Tibial artery (tissue), 4 donors: ENCODE results near the gene JMJD1C.
"Not testable (repeated sequence)": the region's sequence is repeated elsewhere in the genome, so short reads cannot be mapped to it uniquely, and the experiment has no call there.

Experiments used
- DNase-seq, 2 donors: peaks; one replicate each; pipeline ENCODE4 v3.0.0-alpha.2; 2019
- H3K27ac ChIP-seq, 2 donors: fragments of 200-600 bp; sonication (generic) in 1 of 2; 1 replicate in 1 of 2; 2 replicates in 1 of 2; pipeline ENCODE4 v1.5.1; 2018 to 2019; ENCODE audit warnings: mild to moderate bottlenecking in 1 of 2
- H3K27me3 ChIP-seq, 2 donors: fragments of 200-600 bp; sonication (generic) in 1 of 2; one replicate each; pipeline versions ENCODE4 v1.5.1 to v1.6.0; 2016 to 2019
- H3K36me3 ChIP-seq, 3 donors: fragments of 200-600 bp; sonication (generic) in 2 of 3; one replicate each; pipeline ENCODE4 v1.5.1; 2016 to 2019; ENCODE audit warnings: mild to moderate bottlenecking in 2 of 3
- H3K4me1 ChIP-seq, 4 donors: fragments of 200-600 bp; sonication (generic) in 2 of 4; 1 replicate in 3 of 4; 2 replicates in 1 of 4; pipeline ENCODE4 v1.5.1; 2016 to 2019
- H3K4me3 ChIP-seq, 2 donors: fragments of 200-600 bp; sonication (generic) in 1 of 2; 1 replicate in 1 of 2; 2 replicates in 1 of 2; pipeline ENCODE4 v1.5.1; 2018 to 2019; ENCODE audit warnings: mild to moderate bottlenecking in 2 of 2
- H3K9me3 ChIP-seq, 3 donors: fragments of 200-600 bp; sonication (generic) in 1 of 3; one replicate each; pipeline ENCODE4 v1.5.1; 2016 to 2019
- intact Hi-C: fragments of 100-400 bp; cut with DNase I; formaldehyde crosslinking; loops from one replicate; pipeline ENCODE4 v1.15.0; 2023; ENCODE audit warnings: low total_unique reads
- TF ChIP-seq, protein P1 (sequence below), 2 experiments: fragments of 200-600 bp in 1 of 2; fragments of 450-650 bp in 1 of 2; IDR thresholded peaks; one replicate each; pipeline ENCODE4 v1.5.1; 2017 to 2019; ENCODE audit warnings: antibody characterized with exemption in 2 of 2, mild to moderate bottlenecking in 1 of 2, moderate library complexity in 1 of 2

JMJD1C gene

DNA sequence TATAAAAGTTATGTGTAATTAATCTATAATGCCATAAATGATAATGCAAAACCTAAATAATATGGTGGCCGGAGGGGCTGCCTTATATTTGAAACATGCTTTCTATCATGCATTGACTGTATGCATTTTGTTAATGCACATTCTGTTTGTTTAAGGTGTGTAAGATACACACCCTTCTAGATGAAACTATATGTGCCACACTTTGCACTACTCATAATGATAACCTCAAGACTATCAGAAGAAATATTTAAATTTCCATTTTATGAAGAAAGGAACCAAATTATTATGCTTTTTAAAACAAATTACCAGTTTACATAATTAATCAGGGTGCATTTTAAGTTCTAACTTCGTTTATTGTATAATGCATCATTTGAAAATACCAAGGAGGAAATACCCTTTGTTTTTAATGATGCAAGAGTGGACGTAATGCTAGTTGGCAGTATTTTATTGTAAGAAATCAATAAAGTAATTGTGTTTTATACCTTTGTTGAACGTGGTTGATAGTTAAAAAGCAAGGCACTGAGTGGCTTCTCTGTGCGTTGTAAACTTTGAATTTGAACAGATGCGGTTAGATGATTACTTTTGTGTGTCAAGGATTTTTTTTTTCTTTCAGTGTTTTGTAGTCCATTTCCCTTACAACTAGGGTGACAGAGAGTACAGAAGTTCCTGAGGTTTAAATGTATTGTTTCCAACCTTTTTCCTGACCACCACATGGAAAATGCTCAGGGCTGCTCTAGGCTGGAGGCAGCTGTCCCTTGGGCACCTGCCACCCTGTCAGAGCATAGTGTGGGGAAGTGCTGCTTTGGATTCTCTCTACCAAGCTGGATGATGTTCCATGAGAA is 311.0 kb downstream of the JMJD1C start:
- Histone ChIP-seq H3K27me3 (no peaks in the 10 kb centered on the region), H3K4me1 (no peaks in the 10 kb centered on the region), H3K36me3 (peaks cover 9 to 39% (median 23%) of the 10 kb centered on the region in 3 donors), H3K9me3 (no peaks in the 10 kb centered on the region), H3K4me3 (no peak overlapping the region), H3K27ac (no peak overlapping the region)
- no peak for DNase-seq
- intact Hi-C loops, result loop anchor here (5.0 kb wide), 3 partner anchors 337 to 717 kb away; partner anchors contain the start of gene EGR2
- TF ChIP-seq, protein P1, sequence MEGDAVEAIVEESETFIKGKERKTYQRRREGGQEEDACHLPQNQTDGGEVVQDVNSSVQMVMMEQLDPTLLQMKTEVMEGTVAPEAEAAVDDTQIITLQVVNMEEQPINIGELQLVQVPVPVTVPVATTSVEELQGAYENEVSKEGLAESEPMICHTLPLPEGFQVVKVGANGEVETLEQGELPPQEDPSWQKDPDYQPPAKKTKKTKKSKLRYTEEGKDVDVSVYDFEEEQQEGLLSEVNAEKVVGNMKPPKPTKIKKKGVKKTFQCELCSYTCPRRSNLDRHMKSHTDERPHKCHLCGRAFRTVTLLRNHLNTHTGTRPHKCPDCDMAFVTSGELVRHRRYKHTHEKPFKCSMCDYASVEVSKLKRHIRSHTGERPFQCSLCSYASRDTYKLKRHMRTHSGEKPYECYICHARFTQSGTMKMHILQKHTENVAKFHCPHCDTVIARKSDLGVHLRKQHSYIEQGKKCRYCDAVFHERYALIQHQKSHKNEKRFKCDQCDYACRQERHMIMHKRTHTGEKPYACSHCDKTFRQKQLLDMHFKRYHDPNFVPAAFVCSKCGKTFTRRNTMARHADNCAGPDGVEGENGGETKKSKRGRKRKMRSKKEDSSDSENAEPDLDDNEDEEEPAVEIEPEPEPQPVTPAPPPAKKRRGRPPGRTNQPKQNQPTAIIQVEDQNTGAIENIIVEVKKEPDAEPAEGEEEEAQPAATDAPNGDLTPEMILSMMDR (IDR thresholded peaks at IDR 0.05), result no peak

DNA sequence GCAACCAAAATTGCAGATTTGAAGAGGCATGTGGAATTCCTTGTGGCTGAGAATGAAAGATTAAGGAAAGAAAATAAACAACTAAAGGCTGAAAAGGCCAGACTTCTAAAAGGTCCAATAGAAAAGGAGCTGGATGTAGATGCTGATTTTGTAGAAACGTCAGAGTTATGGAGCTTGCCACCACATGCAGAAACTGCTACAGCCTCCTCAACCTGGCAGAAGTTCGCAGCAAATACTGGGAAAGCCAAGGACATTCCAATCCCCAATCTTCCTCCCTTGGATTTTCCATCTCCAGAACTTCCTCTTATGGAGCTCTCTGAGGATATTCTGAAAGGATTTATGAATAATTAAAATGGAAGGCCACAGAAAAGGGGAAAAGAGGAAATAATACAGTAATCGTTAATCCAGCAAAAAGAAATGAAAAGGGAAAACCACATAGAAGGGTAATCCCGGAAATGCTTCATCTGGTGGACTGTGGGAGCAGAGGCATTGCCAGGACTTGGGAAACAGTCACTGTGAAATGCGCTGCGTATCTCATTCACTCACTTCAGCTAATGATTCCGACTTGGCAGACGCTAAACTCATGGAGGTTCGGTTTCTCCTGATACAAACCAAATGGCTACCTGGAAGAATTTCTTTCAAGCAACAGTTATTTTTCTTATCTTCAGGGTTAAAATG is 311.8 kb downstream of the JMJD1C start:
- H3K36me3 ChIP-seq, result peaks cover 9 to 39% (median 23%) of the 10 kb centered on the region in 3 donors
- H3K4me1 ChIP-seq, DNase-seq, H3K27me3 ChIP-seq, H3K9me3 ChIP-seq, intact Hi-C loops, H3K4me3 ChIP-seq, H3K27ac ChIP-seq: not testable (repeated sequence)

DNA sequence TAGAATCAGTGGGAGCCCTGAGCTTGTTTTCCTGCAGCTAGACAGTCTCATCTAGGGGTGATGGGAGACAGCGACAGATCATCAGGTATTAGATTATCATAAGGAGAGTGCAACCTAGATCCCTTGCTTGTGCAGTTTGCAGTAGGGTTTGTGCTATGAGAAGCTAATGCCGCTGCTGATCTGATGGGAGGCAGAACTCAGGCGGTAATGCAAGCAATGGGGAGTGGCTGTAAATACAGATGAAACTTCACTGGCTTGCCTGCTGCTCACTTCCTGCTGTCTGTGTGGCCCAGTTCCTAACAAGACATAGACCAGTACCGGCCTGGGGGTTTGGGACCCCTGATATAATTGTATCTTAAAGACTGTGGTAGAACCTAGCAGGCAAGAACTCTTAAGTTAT is 315.0 kb downstream of the JMJD1C start:
- no peaks in the 10 kb centered on the region for H3K27me3 ChIP-seq
- H3K4me3 ChIP-seq, result no peak overlapping the region
- H3K36me3 ChIP-seq, result peaks cover 9 to 39% (median 23%) of the 10 kb centered on the region in 3 donors
- TF ChIP-seq, protein P1 (IDR thresholded peaks at IDR 0.05), result no peak
- no peak for DNase-seq
- no peak overlapping the region for H3K27ac ChIP-seq
- H3K9me3 ChIP-seq, result no peaks in the 10 kb centered on the region
- peaks cover 0 to 12% (median 6%) of the 10 kb centered on the region in 4 donors for H3K4me1 ChIP-seq
- intact Hi-C loops, result no loop called here

DNA sequence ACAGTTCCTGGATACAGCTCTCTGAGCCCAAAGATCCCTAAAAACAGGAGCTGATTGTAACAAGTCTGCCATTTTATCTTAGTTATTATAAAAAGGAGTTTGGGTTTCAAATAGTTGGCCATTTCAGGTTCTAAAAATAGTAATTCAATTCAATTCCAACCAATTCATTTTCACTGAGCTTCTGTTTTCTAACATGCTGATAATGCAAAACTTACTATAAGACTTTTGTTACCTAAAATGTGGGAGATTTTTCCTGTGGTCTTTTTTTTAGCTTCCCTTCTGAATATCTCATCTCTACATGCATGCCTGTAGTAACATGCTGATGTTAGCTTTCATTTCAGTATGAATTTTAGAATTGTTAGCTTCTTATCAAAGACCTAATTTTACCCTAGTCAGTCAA is 319.3 kb downstream of the JMJD1C start:
- TF ChIP-seq, protein P1 (IDR thresholded peaks at IDR 0.05), result no peak
- H3K27ac ChIP-seq, result no peak overlapping the region
- H3K9me3 ChIP-seq, result no peaks in the 10 kb centered on the region
- no peak for DNase-seq
- no peaks in the 10 kb centered on the region for H3K27me3 ChIP-seq
- H3K4me1 ChIP-seq, result peaks cover 0 to 15% (median 6%) of the 10 kb centered on the region in 4 donors
- intact Hi-C loops, result no loop called here
- no peak overlapping the region for H3K4me3 ChIP-seq
- H3K36me3 ChIP-seq, result peaks cover 0 to 7% (median 0%) of the 10 kb centered on the region in 3 donors

DNA sequence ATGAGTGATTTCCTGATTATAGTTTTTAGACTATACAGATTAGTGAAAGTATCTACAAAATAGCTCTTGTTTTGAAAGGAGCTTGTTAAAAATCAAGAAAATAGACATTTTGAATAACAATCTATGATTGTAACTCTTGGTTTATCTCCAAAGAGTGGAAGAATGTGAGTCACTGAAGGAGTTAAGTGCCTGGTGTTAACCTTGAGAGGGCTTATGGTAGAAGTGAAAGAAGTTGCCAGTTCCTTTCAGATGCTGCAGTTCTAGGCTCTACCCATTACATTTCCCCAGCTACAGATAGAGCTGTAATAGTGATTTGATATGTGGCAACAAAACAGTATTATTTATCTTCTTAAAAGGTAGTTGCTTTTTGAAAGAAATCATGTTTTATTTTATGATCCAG is 320.0 kb downstream of the JMJD1C start:
- Histone ChIP-seq H3K36me3 (peaks cover 0 to 6% (median 0%) of the 10 kb centered on the region in 3 donors), H3K27ac (no peak overlapping the region)
- no peak for DNase-seq

More for the DNA sequence above, 320.0 kb downstream of the JMJD1C start:
- Histone ChIP-seq H3K4me3 (no peak overlapping the region), H3K27me3 (no peaks in the 10 kb centered on the region), H3K9me3 (no peaks in the 10 kb centered on the region), H3K4me1 (peaks cover 0 to 15% (median 6%) of the 10 kb centered on the region in 4 donors)
- intact Hi-C loops, result no loop called here
- TF ChIP-seq, protein P1 (IDR thresholded peaks at IDR 0.05), result no peak
